ENCODE results near the gene DENND4A.
"Not testable (repeated sequence)": the region's sequence is repeated elsewhere in the genome, so short reads cannot be mapped to it uniquely, and the experiment has no call there.

The DENND4A gene

DNA sequence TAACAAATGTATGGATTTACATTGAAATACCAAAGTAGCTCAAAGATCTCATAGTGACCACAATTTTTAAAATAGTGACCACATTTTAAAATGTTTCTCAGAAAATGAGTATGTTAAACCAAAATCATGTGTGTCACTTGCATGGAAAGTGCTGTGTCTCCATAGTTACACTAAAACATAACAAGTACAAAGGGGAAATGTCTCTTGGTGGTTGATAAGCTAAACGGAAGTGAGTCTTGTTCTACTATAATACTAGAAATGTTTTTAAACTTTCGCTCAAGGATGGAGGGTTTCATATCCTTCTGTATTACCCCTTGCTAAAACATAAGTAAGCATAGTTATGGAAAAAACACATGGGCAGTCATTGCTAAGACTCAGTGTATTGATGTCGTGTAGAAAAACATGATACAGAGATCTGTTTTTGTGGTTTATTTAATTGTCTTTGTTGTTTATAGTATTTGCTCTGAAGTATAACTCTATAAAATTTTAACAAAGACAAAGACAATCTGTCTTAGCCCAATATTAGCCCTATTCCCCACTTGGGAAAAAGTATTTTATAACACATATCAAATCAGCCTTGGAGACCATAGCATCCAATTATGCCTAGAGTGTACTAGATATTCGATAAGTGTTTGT, 27.0 kb upstream of the DENND4A start:
- FAIRE-seq: no peak

DNA sequence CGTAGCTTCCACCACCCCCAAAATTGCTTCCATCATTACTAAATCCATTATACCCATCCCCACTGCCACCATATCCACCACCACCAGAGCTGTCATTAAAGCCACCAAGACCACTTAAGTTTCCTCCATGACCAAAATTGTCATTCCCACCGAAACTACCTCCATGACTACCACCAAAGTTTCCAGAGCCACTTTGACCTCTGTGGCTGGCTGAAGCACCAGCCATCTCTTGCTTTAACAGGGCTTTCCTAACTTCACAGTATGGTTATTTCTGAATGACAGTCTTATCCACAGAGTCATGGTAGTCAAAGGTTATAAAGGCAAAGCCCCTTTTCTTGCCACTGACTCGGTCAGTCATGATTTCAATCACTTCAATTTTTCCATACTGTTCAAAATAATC, 24.3 kb upstream of the DENND4A start:
- no peak for FAIRE-seq

DNA sequence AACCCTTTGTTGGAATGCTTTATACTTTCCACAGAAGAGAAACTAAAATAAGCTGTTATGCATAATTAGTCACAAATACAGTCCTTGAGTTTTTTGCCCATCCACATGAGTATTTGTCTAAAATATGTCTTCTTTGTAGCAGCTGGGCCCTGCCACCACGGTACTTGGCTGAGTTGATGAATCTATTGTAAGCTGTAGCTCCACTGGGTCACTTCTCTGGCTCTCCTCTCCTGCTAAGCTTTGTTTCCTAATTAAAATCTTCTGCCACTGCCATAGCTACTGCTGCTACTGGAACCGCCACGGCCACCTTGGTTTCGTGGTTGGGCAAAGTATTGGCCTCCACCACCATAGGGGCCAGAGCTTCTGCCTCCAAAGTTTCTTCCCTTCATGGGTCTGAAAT, 23.9 kb upstream of the DENND4A start:
- FAIRE-seq: not testable (repeated sequence)

DNA sequence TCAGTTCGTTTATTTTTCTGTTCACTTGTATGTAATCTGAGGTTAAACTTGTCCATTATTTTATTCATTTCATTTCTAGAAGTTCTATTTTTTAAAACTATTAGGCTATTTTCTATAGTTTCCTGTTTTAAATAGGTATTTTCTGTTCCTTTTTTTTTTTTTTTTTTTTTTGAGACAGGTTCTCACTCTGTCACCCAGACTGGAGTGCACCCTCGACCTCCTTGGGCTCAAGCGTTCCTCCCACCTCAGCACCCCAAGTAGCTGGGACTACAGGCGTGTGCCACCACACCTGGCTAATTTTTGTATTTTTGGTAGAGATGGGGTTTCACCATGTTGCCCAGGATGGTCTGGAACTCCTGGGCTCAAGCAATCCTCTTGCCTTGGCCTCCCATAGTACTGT, 22.2 kb upstream of the DENND4A start:
- not testable (repeated sequence) for FAIRE-seq

DNA sequence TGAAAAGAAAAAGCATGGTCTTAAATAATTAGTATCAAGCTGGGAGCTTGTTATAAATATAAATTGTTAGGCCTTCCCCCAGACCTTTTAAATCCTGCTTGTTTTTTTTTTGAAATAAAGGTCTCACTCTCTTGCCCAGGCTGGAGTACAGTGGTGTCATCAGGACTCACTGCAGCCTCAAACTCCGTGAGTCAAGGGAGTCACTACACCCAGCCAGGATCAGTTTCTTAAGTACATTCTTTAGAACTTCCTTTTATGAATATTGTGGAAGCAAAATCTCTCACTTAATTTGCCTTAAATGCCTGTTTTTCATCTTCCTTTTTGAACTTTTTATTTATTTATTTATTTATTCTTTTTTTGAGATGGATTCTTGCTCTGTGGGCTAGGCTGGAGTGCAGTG, 20.8 kb upstream of the DENND4A start:
- FAIRE-seq: no peak

DNA sequence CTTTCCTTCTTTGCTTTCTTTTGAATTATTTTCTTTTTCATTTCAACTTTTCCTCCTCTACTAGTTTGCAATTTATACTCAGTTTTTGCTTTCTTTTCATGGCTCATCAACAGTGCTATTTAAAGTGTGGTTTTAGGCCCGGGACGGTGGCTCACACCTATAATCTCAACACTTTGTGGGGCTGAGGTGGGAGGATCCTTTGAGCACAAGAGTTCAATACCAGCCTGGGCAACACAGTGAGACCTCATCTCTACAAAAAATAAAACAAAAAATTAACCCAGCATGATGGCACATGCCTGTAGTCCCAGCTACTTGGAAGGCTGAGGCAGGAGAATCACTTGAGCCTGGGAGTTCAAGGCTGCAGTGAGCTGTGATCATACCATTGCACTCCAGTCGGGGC, 20.4 kb upstream of the DENND4A start:
- FAIRE-seq: no peak

DNA sequence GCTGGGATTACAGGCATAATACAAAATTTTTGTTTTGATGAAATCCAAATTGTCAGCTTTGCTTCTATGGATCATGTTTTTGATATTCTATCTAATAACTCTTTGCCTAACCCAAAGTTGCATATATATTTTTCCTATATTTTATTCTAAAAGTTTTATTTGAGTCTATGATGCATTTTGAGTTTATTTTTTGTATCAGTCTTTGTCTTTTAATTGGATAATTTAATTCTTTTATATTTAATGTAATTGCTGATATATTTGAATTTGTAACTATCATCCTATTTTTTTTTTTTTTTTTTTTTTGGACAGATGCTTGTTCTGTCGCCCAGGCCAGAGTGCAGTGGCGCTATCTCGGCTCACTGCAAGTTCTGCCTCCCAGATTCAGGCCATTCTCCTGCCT, 19.7 kb upstream of the DENND4A start:
- no peak for FAIRE-seq

DNA sequence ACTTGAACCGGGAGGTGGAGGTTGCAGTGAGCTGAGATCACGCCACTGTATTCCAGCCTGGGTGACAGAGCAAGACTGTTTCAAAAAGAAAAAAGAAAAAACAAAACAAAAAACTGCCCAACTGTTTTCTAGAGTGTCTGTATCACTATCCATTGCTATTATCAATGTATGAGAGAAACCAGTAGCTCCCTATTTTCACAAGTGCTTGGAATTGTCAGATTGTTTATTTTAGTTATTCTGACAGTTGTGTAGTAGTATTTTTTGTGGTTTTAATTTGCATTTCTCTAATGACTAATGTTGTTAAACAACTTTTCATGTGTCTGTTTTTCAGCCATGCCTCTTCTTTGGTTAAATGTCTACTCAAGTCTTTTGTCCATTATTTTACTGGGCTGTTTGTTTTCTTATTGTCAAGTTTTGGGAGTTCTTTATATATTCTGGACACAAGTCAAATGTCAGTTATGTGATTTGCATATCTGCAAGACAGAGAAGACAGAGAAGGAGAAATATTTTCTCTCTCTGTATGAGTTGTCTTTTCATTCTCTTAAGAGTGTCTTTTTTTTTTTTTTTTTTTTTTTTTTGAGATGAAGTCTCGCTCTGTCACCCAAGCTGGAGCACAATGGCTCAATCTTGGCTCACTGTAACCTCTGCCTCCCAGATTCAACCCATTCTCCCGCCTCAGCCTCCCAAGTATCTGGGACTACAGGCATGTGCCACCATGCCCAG, 19.1 kb upstream of the DENND4A start:
- FAIRE-seq: not testable (repeated sequence)

DNA sequence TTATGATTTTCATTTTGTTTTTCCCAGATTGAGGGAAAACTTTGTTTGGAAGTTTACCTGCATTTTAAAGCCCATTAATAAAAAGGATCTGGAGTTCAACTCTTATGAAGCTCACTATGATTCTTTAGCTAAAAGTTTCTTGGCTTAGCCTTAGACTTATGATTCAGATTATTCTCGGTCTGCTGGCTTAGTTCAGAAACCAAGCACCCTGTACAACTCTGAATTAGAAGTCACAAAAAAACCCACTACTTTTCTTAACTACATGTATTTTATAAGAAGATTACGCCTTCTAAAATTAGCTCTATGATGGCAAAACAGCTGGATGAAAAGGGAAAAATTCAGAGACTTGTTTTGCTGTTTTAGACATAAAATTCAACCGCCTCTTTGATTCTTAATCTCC, 14.3 kb upstream of the DENND4A start:
- no peak for FAIRE-seq

DNA sequence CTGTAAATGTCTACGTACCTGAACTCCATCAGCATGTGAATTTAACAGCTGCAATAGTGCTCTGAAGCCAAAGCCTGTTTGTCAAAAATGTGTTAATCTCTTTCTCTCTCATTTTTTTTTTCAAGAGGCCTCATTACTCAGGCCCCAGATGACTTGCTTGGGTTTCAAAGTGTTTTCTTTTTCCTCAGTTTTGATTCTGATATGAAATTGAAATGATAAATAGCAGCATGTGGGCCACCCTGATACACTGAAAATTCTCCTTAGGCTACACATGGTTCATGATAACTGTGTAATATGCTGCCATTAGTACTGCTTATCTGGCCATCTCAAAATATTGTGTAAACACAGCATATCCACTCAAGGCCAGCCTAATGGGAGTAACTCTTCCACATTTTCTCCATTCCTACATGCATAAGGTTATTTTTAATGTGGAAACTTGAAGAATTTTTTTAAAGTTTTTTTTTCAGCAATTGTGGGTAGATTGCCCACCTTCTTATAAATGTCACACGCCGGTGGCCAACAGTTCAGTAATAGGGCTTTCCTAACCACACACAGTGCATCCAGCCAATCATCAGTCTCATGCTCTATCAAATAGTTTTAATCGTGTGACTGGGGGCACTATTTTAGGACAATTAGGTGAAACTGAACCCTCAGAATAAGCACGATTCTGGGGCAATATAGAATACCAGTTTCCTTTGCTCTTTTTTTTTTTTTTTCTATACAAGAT, 13.1 kb upstream of the DENND4A start:
- no peak for FAIRE-seq

DNA sequence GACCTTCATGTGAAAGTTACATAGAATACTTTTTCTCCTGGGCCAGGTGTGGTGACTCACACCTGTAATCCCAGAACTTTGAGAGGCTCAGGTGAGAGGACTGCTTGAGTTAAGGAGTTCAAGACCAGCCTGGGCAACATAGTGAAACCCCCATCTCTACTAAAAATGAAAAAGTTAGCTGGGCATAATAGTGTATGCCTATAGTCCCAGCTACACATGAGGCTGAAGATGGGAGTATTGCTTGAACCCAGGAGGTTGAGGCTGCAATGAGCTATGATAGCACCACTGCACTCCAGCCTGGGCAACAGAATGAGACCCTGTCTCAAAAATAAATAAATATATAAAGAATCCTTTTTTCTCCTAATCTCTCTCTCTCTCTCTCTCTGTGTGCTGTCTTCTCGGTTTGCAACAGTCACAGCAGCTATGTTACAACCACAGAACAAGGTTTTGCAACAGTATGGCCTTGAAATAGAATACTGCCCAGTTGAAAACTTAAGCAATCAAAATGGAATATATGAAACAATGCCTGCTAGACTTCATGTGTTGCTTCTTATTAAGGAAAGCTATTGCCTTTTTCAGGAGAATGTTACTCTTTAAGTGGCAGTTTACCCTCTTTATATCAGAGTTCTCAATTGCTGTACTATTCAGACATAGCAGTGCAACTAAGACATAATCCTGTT, 12.3 kb upstream of the DENND4A start:
- no peak for FAIRE-seq

DNA sequence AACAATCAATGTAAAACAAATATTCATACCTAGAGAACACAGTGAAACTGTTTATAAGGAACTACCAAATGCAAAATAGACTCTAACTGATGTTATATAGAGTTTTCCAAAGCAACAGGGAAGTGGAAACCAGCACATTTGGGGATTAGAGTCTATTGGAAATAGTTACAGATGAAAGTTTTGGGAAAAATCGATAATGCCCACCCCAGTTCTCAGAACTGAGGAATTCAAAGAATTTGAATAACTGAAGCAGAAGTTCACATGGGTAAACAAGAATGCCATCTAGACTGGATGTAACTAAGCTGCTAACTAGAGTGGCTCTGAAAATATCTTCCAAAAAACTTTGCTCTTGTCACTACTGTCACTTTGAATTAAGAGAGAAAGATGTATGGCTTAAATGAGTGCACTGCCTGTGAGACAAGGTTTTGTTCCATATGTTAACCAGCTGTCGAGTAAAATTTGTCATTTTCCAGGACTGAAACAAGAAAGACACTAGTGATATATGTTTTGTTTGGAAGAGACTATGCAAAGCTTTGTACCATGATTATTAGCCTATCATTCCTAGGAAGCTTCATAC, 9.2 kb upstream of the DENND4A start:
- no peak for FAIRE-seq

DNA sequence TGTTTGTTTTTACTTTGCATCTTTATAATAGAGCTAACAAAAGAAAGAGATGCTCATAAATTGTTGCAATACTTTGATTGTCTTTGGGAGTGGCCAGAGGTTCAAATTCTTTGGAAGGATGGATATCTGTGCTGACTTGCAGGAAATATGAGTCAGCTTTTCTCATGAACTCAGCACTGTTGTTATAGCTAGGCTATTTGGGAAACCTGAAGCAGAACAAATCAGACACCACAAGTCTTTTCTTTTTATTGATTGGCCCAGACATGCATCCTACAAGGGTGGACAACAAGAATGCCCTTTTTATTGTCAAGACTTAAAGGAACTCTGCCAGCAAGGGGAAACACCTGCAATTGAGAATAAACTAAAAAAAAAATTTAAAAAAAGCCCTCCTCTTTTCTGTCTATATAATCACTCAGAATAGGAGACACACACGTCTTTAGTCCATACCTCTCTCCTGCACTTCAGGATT, 4.6 kb upstream of the DENND4A start:
- FAIRE-seq: no peak

DNA sequence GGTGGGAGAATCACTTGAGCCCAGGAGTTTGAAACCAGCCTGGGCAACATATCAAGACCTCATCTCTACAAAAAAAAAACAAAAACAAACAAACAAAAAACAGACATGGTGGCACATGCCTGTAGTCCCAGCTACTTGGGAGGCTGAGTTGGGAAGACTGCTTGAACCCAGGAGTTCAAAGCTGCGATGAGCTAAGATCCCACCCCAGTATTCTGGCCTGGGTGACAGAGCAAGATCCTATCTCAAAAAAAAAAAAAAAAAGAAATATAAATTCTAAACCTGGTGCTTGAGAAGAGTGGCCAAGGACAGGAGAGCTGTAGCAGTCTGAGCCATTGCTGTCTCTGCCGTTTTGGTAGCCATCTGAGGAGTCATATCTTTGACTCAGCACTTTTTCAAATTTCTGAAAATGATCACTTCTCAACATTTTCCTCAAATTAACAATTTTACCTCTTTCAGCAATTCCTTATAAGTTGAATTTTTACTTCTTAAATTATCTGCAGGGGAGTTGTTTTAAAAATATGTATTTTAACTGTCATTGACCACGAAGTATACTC, 3.6 kb upstream of the DENND4A start:
- no peak for FAIRE-seq

DNA sequence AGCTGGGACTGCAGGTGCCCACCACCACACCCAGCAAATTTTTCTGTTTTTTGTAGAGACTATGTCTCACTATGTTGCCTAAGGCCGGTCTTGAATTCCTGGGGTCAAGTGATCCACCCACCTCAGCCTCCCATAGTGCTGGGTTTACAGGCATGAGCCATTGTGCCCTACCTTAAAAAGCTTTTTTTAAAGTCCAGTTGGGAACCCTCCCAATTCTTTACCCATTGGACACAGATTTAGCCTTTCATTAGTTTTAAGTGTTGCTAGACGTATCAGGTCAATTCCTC, 1.7 kb upstream of the DENND4A start:
- no peak for FAIRE-seq

DNA sequence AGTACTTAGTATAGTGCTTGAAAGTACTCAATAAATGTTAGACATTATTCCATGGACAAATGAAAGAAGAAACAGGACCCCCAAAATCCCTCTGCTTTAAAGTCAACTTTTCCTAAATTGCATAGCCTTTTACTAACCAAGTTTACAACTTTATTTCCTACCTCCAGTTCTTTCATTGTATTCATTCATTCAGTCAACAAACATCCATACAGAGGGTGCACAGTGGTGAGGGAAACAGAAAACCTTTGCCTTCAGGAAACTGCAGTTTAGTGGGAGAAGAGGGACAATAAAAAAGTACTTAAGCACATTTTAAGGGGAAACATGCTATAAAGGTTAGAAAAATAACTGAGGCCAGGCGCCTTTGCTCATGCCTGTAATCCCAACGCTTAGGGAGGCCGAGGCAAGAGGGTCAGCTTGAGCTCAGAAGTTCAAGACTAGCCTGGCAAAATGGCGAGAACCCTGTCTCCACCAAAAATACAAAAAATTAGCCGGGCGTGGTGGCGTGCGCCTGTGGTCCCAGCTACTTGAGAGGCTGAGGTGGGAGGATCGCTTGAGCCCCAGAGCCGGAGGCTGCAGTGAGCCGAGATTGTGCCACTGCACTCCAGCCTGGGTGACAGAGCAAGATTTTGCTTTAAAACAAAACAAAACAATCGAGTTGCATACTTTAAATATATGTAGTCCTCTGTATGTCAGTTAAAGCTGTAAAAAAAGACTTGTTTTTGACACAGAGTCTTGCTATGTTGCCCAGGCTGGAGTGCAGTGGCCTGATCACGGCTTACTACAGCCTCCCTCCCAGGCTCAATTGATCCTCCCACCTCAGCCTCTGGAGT, 1.1 kb upstream of the DENND4A start:
- no peak for FAIRE-seq

DNA sequence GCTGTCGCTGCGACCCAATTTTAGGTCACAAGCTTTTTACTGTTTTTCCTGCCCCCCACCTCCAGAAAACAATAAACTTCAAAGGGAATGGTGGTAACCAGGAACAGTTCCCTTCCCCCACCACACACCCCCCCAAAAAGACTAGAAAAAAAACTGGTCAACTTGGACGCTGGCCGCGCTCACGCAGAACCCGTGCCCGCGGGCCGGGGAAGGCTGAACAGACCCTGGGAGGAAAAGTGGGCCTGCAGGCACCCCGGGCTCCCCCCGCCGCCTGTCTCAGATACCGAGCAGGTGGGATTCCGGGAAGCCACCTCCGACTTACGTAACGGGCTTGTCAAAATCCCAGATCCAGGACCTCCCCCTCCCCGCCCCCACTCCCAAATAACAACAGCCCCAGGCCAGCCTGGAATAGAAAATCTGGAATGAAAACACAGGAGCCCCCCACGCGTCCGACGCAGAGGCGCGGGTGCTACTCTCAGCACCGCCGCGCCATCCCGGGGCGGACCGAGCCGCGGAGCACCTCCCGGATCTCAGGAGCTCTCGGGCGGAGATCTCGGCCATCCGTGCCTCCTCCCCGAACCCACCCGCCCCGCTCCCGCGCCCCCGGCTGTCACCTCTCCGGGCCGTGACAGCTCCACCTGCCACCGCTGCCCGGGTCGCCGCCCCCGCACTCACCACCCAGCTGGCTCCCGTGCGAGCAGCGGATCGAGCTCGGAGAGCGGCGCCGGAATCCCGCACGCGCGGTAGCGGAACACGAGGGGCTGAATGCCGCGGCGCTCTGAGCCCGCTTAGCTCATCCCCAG, 557 bp downstream of the DENND4A start:
- FAIRE-seq: no peak

DNA sequence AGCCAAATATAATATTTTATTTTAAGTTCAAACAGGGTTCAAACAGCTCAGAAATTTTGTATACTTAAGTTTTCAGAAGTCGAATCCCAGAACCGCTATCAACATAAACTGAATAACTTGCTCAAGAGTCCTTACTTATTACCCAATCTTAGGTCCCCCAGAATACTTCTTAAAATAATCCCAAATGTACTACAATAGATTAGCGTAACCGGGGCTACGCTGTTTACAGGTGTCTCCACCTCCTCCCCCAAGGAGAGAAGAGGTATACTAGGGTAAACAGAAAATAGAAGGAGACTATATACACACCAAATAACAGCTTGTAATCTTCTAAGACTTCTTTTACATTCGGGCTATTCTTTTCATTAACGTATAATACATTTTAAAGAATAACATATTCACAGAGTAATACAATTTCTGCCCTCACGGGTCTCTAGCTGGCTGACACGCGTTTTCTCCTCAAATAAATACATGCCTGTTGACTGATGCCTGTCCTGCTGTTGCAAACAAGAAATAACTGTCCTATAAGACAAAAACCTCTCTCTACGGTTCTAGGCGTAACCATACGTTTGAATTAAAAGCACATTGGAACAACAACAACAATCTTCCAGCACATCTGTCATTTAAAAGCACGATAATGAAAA, 1.3 kb downstream of the DENND4A start:
- FAIRE-seq: no peak

DNA sequence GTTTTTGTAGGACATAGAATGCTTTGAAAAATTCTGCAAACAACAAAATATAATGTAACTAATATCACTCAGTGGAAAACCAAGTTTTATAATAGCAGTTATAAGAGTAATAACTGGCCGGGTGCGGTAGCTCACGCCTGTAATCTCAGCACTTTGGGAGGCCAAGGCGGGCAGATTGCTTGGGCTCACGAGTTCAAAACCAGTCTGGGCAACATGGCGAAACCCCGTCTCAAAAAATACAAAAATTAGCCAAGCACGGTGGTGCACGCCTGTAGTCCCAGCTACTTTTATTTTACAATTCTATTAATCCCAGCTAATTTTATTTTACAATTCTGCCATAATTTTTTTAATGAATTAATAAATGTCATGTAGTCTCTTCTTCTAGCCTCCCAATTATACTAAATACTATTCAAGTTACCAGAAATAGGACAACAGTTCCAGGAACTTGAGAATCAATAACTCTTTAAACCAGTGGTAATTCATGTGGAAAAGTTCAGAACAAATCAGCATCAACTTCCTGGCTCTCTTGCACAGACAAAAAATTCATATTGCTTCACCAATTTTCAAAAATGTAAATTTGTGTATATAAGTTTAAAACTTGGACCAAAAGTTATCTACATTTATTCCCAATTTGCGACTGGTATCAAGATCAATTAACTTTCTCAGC, 2.2 kb downstream of the DENND4A start:
- no peak for FAIRE-seq

DNA sequence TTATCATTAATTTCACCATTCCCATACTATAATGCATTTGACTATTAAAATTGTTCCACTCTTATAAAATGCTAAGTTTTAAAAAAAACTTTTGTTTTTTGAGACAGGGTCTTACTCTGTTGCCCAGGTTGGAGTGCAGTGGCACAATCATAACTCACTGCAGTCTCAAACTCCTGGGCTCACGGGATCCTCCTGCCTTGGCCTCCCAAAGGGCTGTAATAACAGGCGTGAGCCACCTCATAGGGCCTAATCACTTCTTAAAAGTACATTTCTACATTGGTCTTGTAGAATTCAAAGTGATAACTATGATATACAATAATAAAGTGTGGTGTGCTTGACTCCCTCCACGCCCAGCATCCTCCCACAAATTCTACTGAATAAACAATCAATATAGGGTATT, 3.0 kb downstream of the DENND4A start:
- FAIRE-seq: no peak
